22Rv1 (cell line): ENCODE measurements around the gene S100A11.

Experiments used
- CTCF ChIP-seq: fragments of 450-650 bp; IDR thresholded peaks from 2 replicates; pipeline ENCODE4 v1.5.1; 2017; ENCODE audit warnings: mild to moderate bottlenecking
- ZFX ChIP-seq: fragments of 450-650 bp; IDR thresholded peaks from 2 replicates; pipeline ENCODE4 v1.6.1; 2017; ENCODE audit warnings: antibody characterized with exemption, borderline replicate concordance

GRCh38 chr1:152029144-152029928 lies 7.5 kb downstream of the S100A11 start:
- TF ChIP-seq CTCF (no peak), ZFX (no peak)
